Measurements from ENCODE around the gene SSTR3. TPM values are rescaled to one million over a fixed set of nuclear protein-coding genes. Genes with fewer than 3 reads are reported as not detected.
"Not testable (repeated sequence)": the region's sequence is repeated elsewhere in the genome, so short reads cannot be mapped to it uniquely, and the experiment has no call there.

The SSTR3 gene
- total RNA-seq, 1 experiment from 2014 or later, result not detected

DNA sequence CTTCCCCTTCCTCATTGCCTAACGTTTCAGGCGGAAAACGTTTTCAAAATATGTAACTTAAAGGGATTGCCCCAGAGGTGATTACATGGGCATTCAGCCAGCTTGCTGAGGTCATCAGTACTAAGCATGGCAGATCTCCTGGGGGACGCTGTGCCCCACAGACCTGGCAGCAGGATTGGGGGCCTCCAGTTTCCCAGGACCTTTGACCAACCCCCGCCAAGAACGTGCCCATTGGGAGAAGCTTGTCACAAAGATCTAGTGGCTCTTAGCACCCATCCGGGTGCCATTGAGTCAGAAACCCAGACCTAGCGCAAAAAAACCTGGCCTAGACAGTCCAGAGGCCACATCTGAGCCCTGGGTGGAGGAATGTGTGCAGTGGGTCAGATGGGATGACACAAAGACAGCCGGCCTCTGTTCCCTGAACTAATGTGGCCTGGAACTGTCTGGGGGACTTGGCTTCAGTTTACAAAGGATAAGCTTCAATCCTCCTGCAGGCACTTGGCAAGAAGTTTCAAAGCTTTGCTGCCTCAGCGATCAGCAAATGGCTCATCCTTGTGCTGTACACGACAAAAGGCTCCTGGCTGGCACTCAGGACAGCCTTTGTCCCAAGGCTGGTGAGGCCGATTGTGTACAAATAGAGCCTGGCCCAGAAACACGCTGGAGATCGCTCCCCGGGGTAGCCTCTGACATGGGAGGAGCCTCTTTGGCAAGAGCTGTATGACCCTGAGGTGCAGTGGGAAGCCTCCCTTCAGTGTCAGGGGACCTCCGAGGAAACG, 33.7 kb downstream of the SSTR3 start:
- in situ Hi-C loops (cut with HindIII; ENCODE audit: low pct_unique_long_range_greater_than_20kb, low sequenced_read_pairs), result no loop called here
- DNase-seq (ENCODE audit: low read depth), result peak; percentile 24

DNA sequence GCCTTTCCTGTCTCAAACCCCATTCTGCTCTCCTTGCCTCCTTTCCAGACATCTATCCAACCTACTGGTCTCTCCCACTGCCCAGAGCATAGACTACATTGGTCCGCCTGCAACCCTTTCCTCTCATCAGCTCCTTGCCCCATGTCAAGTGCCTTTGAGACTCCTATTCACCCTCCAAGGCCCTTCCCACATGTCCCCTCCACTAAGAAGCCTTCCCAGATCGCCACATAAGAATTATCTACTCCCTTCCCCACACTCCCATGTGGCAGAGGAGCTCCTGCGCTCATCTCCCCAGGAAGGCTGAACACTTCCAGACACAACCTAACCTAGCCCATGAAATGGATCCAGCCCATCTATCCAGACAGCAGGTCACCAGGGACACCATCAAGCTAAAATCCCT, 34.5 kb downstream of the SSTR3 start:
- in situ Hi-C loops (cut with HindIII; ENCODE audit: low pct_unique_long_range_greater_than_20kb, low sequenced_read_pairs), result no loop called here
- DNase-seq (ENCODE audit: low read depth), result no peak

DNA sequence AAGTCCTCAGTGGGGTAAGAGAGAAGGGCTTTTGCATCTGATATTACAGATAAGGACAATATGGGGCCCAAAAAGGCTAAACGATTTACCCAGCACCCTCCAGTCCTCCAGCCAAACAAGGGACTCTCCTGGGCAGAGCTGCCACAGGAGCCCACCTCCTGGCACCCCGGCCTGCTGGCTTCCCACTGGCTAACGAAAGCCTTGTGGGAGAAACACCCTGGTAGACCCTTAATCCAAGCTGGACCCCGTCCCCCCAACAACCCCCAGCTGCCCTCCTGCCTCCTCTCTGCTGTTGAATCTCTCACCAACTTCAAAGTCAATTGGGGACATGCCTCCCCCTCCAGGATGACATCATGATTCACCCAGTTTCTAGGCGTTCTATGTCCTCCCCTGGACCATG, 35.1 kb downstream of the SSTR3 start:
- DNase-seq (ENCODE audit: low read depth), result no peak
- in situ Hi-C loops (cut with HindIII; ENCODE audit: low pct_unique_long_range_greater_than_20kb, low sequenced_read_pairs), result no loop called here

DNA sequence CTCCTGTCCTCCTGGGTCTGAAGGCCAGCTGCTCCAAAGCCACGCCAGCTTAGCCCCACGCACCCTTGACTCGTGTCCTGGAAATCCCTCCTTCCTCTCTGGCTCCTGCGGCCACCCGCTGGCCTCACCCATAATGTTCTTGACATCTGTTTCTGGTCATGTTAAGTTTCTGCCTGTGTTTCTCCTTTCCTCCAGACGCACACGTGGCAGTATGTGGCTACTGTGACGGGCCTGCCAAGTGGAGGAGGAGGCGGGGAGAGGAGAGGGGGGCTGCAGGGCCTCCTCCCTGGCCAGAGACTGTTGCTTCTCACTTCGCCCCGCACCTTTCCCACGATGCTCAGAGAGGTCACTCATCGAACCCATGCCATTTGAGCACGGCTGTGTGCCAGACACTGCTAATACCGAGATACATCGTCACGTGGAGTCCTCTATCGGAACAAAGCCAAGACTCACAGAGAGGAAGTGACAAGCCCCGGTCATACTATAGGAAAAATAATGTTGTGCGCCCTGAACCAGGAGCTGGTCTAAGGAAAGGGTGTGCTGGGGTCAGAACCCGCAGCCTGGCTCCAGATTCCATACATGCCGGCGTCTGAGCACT, 35.7 kb downstream of the SSTR3 start:
- in situ Hi-C loops (cut with HindIII; ENCODE audit: low pct_unique_long_range_greater_than_20kb, low sequenced_read_pairs), result no loop called here
- DNase-seq (ENCODE audit: low read depth), result no peak

DNA sequence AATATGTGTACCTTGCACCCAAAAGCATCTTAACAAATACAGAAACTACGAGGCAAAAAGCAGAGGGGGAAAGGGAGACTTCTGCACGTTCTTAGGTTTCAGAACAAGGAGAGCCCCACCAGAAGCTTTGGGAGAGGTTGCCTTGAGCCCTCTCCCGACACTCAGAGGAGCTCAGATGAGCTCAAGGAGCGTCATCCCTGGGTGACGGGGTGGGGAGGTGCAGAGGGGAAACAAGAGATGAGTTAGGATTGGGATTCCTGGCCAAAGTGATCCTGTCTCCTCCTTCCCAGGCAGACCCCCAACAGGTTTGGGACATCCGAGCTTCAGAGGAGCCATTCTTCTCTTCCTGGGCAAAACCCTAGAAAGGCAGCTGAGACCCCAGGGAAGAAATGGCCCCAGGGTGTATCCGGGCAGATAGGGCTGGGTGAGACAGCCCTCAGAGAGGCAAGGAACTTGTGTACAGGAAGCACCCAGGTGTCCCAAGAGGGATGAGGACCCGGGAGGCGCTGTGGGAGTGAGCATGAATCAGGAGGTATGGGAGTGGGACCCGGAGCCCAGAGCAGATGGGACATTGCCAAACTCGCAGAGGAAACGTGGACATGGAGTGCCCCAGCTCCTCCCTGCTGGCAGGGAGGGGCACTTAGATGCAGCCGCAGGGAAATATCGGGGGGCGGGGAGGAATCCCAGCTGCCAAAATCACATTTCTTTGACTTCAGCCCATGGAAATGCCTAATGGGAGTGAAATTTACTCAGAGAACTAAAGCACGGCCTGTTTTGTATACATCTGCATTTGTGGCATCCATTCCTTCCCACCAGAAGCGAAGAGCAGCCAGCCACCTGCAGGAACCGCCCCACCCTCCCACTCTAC, 36.6 kb downstream of the SSTR3 start:
- in situ Hi-C loops (cut with HindIII; ENCODE audit: low pct_unique_long_range_greater_than_20kb, low sequenced_read_pairs), result no loop called here
- no peak for DNase-seq (ENCODE audit: low read depth)

DNA sequence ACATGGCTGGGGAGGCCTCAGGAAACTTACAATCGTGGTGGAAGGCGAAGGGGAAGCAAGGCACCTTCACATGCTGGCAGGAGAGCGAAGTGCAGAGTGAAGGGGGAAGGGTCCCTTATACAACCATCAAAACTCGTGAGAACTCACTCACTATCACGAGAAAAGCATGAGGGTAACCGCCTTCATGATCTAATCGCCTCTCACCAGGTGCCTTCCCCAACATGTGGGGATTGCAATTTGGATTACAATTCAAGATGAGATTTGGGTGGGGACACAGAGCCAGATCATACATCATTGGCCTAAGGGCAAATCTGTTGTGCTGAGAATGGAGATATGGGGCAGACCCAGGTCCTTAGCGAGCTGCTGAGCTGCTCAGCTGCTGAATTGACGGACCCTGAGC, 37.3 kb downstream of the SSTR3 start:
- in situ Hi-C loops (cut with HindIII; ENCODE audit: low pct_unique_long_range_greater_than_20kb, low sequenced_read_pairs), result no loop called here

DNA sequence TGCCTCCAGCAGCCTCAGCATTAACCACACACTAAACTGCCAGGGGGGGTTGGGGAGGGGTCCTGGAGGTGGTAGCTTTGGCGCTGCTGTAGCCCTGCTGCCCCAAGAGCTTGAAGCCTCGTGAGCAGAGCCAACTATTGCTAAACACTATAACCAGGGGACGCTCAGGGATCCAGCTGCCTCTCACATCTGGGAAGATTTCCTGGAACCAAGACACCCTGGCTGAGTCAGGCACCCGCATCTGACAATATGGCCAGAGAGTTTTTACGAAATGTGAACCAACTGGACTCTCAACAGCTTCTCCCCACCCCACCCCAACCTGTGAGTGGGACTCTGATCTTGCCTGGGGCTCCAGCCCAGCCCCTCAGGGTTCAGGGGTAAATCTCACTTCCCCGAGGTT, 38.6 kb downstream of the SSTR3 start:
- DNase-seq (ENCODE audit: low read depth), result no peak
- in situ Hi-C loops (cut with HindIII; ENCODE audit: low pct_unique_long_range_greater_than_20kb, low sequenced_read_pairs), result no loop called here

More for the DNA sequence above, 37.3 kb downstream of the SSTR3 start:
- no peak for DNase-seq (ENCODE audit: low read depth)

DNA sequence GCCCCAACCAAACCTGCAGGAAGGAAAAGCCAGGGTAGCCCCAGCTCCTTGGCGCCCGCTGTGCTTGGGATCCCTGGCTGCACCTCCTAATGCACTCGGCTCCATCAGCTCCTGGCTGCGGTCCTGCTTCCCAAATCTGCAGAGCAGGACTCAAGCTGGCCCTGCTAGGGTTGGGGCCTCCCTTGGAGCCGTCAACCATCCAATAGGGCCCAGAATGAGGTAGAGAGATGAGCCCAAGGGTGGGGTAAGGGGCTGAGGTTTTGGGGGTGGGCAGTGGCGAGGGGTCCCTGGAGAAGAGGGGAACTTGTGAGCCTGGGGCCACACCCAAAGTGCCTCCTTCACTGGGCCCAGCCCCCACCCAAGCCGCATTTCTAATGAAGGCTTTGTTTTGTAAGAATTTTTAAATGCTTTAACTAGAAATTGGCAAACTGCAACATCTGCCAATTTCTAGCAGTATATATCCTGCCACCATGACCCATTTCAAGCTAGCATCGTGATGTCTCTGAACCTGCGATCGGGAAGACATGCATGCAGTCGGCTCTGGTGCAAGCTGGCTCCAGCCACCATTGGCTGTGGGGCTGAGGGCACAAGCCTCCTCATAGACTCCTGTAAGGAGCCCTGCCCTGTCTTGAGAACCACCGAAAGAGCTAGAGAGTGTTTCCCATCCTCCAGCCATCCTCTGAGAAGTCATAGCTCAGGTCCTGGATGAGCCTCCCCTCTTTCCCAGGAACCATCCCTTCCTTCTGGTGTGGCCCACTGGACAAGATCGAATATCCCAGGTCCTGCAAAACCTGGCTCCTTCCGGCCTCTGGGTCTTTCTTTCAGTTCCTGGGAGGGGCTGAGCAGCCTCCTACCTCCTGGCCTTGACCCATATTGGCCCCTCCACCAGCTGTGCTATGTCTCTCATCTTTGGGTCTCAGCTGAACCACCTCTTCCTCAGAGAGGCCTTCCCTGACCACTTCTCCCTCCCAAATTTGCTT, 39.7 kb downstream of the SSTR3 start:
- in situ Hi-C loops (cut with HindIII; ENCODE audit: low pct_unique_long_range_greater_than_20kb, low sequenced_read_pairs), result no loop called here
- no peak for DNase-seq (ENCODE audit: low read depth)

DNA sequence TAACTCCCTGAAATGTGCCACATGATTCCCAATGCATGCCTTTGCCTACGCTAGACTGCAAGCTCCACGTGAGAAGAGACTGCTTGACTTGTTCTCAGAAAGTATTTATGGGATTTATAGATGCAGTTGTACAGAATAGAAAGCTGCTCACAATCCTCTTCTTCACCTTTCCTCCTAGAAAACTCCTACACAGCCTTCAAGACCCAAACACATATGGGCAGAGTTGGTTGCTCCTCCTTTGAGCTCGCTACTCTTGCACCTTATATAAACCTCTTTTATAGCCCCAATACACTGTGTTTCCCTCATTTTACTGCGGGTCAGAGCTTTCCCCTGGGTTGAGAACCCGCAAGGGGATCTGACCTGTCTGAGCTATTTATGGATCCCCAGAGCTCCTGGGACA, 40.6 kb downstream of the SSTR3 start:
- no peak for DNase-seq (ENCODE audit: low read depth)

DNA sequence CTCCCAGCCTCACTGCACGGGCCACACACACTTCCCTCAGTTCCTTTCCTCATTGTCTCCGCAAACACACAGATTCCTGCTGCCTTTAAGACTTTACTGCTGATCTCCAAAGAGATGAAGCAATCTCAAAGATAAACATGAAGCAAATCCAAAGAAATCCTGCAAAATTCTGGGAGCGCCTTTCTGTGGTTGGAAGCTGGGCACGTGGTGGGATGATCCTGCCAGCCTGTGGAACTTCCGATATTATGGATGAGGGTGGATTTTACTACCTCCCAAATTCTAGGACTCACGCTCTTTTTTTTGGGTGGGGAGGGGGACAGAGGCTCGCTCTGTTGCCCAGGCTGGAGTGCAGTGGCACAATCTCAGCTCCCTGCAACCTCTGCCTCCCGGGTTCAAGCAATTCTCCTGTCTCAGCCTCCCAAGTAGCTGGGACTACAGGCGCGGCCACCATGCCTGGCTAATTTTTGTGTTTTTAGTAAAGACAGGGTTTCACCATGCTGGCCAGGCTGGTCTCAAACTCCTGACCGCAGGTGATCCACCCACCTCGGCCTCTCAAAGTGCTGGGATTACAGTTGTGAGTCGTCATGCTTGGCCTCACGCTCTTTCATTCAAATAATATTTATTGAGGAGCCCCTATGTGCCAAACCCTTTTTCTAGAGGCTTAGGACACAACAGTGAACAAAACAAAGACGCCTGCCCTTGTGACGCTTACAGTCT, 41.4 kb downstream of the SSTR3 start:
- in situ Hi-C loops (cut with HindIII; ENCODE audit: low pct_unique_long_range_greater_than_20kb, low sequenced_read_pairs); DNase-seq (ENCODE audit: low read depth): not testable (repeated sequence)

More for the DNA sequence above, 40.6 kb downstream of the SSTR3 start:
- in situ Hi-C loops (cut with HindIII; ENCODE audit: low pct_unique_long_range_greater_than_20kb, low sequenced_read_pairs), result no loop called here

DNA sequence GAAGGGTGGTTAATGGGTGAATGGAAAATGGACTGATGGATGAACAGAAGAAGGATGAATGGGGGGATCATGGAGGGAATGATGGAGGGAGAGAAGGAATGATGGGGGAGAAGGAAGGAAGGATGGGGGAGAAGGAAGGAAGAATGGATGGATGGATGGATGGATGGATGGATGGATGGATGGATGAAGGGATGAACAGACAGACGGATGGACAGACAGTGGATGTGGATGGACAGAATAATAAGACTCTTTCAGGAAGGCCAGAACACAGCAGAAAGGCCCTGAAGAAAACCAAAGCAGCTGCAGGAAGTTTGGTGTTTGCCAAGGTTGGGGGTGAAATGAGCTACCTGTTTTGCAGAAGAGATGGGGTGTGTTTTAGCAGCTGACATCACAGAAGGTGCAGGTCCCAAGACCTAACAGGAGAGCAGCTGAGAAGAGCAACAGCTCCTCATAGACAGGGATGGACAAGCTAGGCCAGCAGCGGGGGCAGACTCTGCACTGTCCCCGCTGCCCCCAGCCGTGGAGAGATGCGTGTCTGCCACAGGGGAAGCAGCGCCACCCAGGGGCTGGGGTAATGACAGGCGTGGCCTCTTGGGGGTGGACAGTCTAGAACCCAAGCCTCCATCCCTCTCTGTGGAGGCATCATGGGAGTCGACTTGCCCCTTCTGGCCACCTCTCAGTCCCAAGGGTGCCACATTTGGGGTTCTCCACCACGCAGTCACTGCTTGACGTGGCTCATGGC, 42.2 kb downstream of the SSTR3 start:
- in situ Hi-C loops (cut with HindIII; ENCODE audit: low pct_unique_long_range_greater_than_20kb, low sequenced_read_pairs), result no loop called here
- no peak for DNase-seq (ENCODE audit: low read depth)

DNA sequence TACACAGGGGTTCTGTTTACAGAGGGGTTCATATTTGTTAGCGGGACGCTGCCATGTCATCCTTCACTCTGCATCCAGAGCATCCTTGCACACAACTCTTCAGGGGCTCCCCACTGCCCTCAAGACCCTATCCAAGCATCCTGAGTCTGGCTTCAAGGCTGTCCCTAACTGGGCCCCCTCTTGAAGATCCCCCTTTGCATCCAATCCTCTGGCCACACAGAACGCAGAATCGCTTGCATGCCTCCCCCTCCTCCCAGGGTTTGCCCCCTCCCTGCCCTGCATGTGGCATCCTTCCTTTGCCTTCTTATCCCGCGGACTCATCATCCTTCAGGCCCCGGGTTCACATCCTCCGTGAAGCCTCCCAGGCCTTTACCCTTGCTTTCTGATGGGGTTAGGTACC, 42.9 kb downstream of the SSTR3 start:
- in situ Hi-C loops (cut with HindIII; ENCODE audit: low pct_unique_long_range_greater_than_20kb, low sequenced_read_pairs), result no loop called here
- DNase-seq (ENCODE audit: low read depth), result no peak

DNA sequence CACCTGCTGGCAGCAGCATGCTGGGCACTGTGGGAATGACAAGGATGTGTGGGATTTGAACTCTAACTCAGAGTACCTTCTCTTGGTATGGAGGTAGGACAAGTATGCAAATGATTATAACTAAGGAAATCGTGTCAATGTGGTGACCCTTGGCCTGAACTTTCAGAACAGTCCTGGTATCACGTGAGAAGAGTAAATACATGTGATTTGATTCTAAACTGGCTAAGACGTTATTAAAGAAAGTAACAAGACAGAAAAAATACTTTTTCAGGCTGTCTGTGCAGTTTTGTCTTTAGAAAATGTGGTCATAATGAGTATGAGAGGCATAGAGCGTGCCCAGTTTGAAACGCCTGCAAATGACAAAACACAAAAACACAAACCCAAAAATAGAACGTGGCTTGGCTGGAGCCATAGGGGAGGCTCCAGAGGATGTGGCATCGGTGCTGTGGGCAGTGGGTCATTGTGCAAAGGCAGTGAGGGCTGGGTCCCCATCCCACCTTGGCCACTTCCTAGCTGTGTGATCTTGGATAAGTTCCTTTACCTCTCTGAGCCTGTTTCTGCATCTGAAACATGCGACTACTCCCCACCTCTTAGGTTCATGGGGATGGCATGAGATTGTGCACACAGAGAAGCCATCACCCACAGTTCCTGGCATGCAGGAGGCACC, 44.2 kb downstream of the SSTR3 start:
- DNase-seq (ENCODE audit: low read depth), result no peak
- in situ Hi-C loops (cut with HindIII; ENCODE audit: low pct_unique_long_range_greater_than_20kb, low sequenced_read_pairs), result no loop called here

DNA sequence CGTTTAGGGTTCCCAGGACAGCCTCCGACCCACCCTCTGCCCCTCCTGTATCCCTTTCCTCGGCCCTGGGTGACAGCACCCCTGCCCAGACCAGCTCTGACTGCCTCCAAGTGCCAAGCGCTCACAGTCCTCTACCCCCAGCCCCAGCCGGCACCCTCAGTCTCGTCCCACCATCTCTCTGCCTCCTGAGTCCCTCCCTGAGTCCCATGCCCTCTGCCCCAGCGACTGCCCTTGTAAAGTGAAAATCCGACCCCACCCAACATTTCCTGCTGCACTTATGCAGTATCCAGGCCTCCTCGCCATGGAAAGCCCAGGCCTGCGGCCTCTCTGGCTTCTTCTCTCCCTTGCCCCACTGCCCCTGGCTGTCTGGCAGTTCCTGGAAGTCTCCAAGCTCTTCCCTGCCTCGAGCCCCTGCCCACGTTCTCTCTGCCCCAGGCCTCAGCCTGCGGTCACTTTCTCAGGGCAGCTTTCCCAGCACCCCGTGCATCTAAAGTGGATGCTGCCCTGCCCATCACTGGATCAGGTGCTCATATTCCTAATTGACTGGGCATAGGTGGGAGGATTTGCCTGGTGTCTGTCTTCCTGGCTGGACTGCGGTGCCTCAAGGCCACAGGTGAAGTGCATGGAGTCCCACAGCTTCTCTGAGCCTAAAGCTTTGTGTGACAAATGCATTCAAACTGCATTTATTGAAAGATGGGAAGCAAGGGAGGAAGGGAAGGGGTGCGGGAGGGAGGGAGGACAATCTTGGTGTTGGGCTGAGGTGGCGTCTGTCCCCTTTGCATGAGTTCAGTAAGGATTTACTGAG, 44.9 kb downstream of the SSTR3 start:
- in situ Hi-C loops (cut with HindIII; ENCODE audit: low pct_unique_long_range_greater_than_20kb, low sequenced_read_pairs), result no loop called here

DNA sequence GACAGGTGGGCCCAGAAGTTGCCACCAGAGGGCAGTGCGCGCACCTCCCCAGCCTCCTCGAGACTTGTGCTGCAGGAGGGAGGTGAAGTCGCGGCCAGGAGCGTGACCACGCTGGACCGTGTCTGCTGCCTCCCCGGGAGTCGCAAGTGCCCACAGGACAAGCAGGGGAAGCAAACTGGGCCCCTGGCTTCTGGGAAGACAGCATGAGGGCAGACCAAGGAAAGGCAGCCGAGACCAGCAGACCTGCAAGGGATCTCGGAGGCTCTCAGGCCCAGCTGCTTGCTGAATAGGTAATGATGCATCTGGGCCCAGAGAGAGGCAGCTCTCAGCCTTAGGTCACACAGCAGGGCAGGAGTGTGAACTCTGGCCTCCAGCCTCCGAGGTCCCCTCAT, 45.6 kb downstream of the SSTR3 start:
- in situ Hi-C loops (cut with HindIII; ENCODE audit: low pct_unique_long_range_greater_than_20kb, low sequenced_read_pairs), result no loop called here
- DNase-seq (ENCODE audit: low read depth), result peak; percentile 81

More for the DNA sequence above, 44.9 kb downstream of the SSTR3 start:
- DNase-seq (ENCODE audit: low read depth), result no peak

Data from Caki2 (cell line).